Activated CD4-positive, alpha-beta memory T cell treated with anti-CD3 and anti-CD28 coated beads, Interleukin-2, amount 10 ng/mL, durations not matched to agents 7 days and 5 days (primary cell): ENCODE data around the gene POMC. TPM values are rescaled to one million over a fixed set of nuclear protein-coding genes. Genes with fewer than 3 reads are reported as not detected.
A peak's percentile ranks its signal among the peaks of the same experiment; 100 is the strongest.
"Not testable (repeated sequence)": the region's sequence is repeated elsewhere in the genome, so short reads cannot be mapped to it uniquely, and the experiment has no call there.

ENCODE experiments used
- CTCF ChIA-PET: fragments of 350-600 bp; sonication (Branson Sonifier 250); formaldehyde crosslinking; loops from one replicate; lab custom pipeline; 2021; ENCODE audit warnings: antibody characterized with exemption, inconsistent platforms; lab: Charles Lee
- POLR2A ChIA-PET: fragments of 350-600 bp; sonication (Branson Sonifier 250); formaldehyde crosslinking; loops from one replicate; lab custom pipeline; 2021; ENCODE audit warnings: antibody characterized with exemption; lab: Charles Lee
- DNase-seq: peaks from one replicate; pipeline ENCODE4 v3.0.0-alpha.2; 2020
- H3K27ac Mint-ChIP-seq: one replicate; pipeline ENCODE4 v1.8.0; 2021; ENCODE audit warnings: mild to moderate bottlenecking, mixed read lengths
- H3K27me3 Mint-ChIP-seq: one replicate; pipeline ENCODE4 v1.8.0; 2021; ENCODE audit warnings: mixed read lengths
- H3K36me3 Mint-ChIP-seq: one replicate; pipeline ENCODE4 v1.8.0; 2021; ENCODE audit warnings: low read depth, mixed read lengths
- H3K4me1 Mint-ChIP-seq: one replicate; pipeline ENCODE4 v1.8.0; 2021; ENCODE audit warnings: mixed read lengths
- H3K4me3 Mint-ChIP-seq: one replicate; pipeline ENCODE4 v1.8.0; 2021; ENCODE audit warnings: mild to moderate bottlenecking, mixed read lengths
- H3K9me3 Mint-ChIP-seq: one replicate; pipeline ENCODE4 v1.8.0; 2021; ENCODE audit warnings: mixed read lengths
- total RNA-seq, 2 experiments: library from RNA; stranded (reverse); gene quantifications; one replicate each; pipeline ENCODE4 v1.2.3, GENCODE V29; 2021

The POMC gene
- total RNA-seq, result 1 to 10 TPM; 2.7 to 3.0 TPM

GRCh38 chr2:25168256-25169072 is at the start of gene POMC:
TSS of gene POMC (minus strand) at chr2:25168580. CDS start at chr2:25164772, 3,808 bp downstream.
- DNase-seq, result peak; percentile 35
- CTCF ChIA-PET, result interaction anchor here (0.6 to 0.7 kb wide), 2 partner anchors 28 to 49 kb away, joined by 3 read pairs; no protein-coding TSS in a partner anchor
- H3K4me3 Mint-ChIP-seq, result peak within 1 kb of the TSS; percentile 38
- POLR2A ChIA-PET, result no interaction called here
- H3K27ac Mint-ChIP-seq, result no peak within 1 kb of the TSS
- H3K27me3 Mint-ChIP-seq, result peaks cover 70% of the 10 kb centered on the region
- peaks cover 18% of the 10 kb centered on the region for H3K4me1 Mint-ChIP-seq
- H3K36me3 Mint-ChIP-seq, result no peaks in the 10 kb centered on the region
- no peaks in the 10 kb centered on the region for H3K9me3 Mint-ChIP-seq

- no peak overlapping the region for H3K4me3 Mint-ChIP-seq
Observed at GRCh38 chr2:25218100-25218499, 49.7 kb upstream of the POMC start.

GRCh38 chr2:25215948-25216679 is 47.7 kb upstream of the POMC start:
- CTCF ChIA-PET, result interaction anchor here (0.6 to 0.7 kb wide), 2 partner anchors 10 to 15 kb away, joined by 3 to 4 read pairs; no protein-coding TSS in a partner anchor
- Mint-ChIP-seq H3K9me3 (no peaks in the 10 kb centered on the region), H3K4me1 (peaks cover 16% of the 10 kb centered on the region), H3K36me3 (no peaks in the 10 kb centered on the region), H3K27me3 (no peaks in the 10 kb centered on the region), H3K4me3 (peak overlapping the region; percentile 67), H3K27ac (peak overlapping the region; percentile 71)
- POLR2A ChIA-PET, result interaction anchor here (1.1 to 1.2 kb wide), 3 partner anchors 37 to 147 kb away, joined by 3 to 4 read pairs (median 3); no protein-coding TSS in a partner anchor
- DNase-seq, result peak; percentile 87

More at GRCh38 chr2:25218100-25218499, 49.7 kb upstream of the POMC start:
- Mint-ChIP-seq H3K27ac (no peak overlapping the region), H3K4me1 (peaks cover 13% of the 10 kb centered on the region), H3K27me3 (no peaks in the 10 kb centered on the region), H3K9me3 (no peaks in the 10 kb centered on the region), H3K36me3 (no peaks in the 10 kb centered on the region)
- ChIA-PET POLR2A (no interaction called here), CTCF (no interaction called here)
- DNase-seq, result no peak

- ChIA-PET POLR2A (interaction anchor here (1.1 kb wide), 1 partner anchor 37 kb away, joined by 3 read pairs; no protein-coding TSS in a partner anchor), CTCF (interaction anchor here (0.7 kb wide), 1 partner anchor 16 kb away, joined by 3 read pairs; no protein-coding TSS in a partner anchor)
- peak overlapping the region; percentile 65 for H3K4me3 Mint-ChIP-seq
- H3K9me3 Mint-ChIP-seq, result no peaks in the 10 kb centered on the region
- no peak for DNase-seq
- peaks cover 21% of the 10 kb centered on the region for H3K4me1 Mint-ChIP-seq
- peak overlapping the region; percentile 71 for H3K27ac Mint-ChIP-seq
- H3K27me3 Mint-ChIP-seq, result no peaks in the 10 kb centered on the region
- no peaks in the 10 kb centered on the region for H3K36me3 Mint-ChIP-seq
Observed at GRCh38 chr2:25215232-25215631, 46.9 kb upstream of the POMC start.

GRCh38 chr2:25213229-25213628 is 44.8 kb upstream of the POMC start:
- no peak overlapping the region for H3K4me3 Mint-ChIP-seq
- peaks cover 28% of the 10 kb centered on the region for H3K4me1 Mint-ChIP-seq
- H3K36me3 Mint-ChIP-seq, result no peaks in the 10 kb centered on the region
- no peak overlapping the region for H3K27ac Mint-ChIP-seq
- no peaks in the 10 kb centered on the region for H3K9me3 Mint-ChIP-seq
- no peak for DNase-seq
- CTCF ChIA-PET, result no interaction called here
- POLR2A ChIA-PET, result no interaction called here
- no peaks in the 10 kb centered on the region for H3K27me3 Mint-ChIP-seq

GRCh38 chr2:25210923-25211322 is 42.5 kb upstream of the POMC start:
- DNase-seq, POLR2A ChIA-PET, CTCF ChIA-PET, H3K27me3 Mint-ChIP-seq, H3K4me3 Mint-ChIP-seq, H3K36me3 Mint-ChIP-seq, H3K9me3 Mint-ChIP-seq, H3K27ac Mint-ChIP-seq: not testable (repeated sequence)
- peaks cover 24% of the 10 kb centered on the region for H3K4me1 Mint-ChIP-seq

GRCh38 chr2:25207078-25207545 is 38.7 kb upstream of the POMC start:
- no peaks in the 10 kb centered on the region for H3K36me3 Mint-ChIP-seq
- DNase-seq, result no peak
- POLR2A ChIA-PET, result no interaction called here
- H3K27me3 Mint-ChIP-seq, result no peaks in the 10 kb centered on the region
- CTCF ChIA-PET, result interaction anchor here (0.6 to 1.5 kb wide), 2 partner anchors 10 to 372 kb away, joined by 3 to 7 read pairs; no protein-coding TSS in a partner anchor
- no peak overlapping the region for H3K4me3 Mint-ChIP-seq
- H3K27ac Mint-ChIP-seq, result no peak overlapping the region
- H3K4me1 Mint-ChIP-seq, result peaks cover 25% of the 10 kb centered on the region
- no peaks in the 10 kb centered on the region for H3K9me3 Mint-ChIP-seq

GRCh38 chr2:25204190-25204838 is 35.9 kb upstream of the POMC start:
- Mint-ChIP-seq H3K4me3 (no peak overlapping the region), H3K27ac (no peak overlapping the region), H3K36me3 (no peaks in the 10 kb centered on the region), H3K9me3 (no peaks in the 10 kb centered on the region), H3K27me3 (peaks cover 2% of the 10 kb centered on the region), H3K4me1 (peaks cover 10% of the 10 kb centered on the region)
- CTCF ChIA-PET, result no interaction called here
- POLR2A ChIA-PET, result no interaction called here
- DNase-seq, result no peak

- H3K27ac Mint-ChIP-seq, result no peak overlapping the region
- H3K4me1 Mint-ChIP-seq, result peaks cover 8% of the 10 kb centered on the region
- POLR2A ChIA-PET, result no interaction called here
- no peaks in the 10 kb centered on the region for H3K36me3 Mint-ChIP-seq
- no peaks in the 10 kb centered on the region for H3K9me3 Mint-ChIP-seq
- DNase-seq, result no peak
- peaks cover 12% of the 10 kb centered on the region for H3K27me3 Mint-ChIP-seq
- CTCF ChIA-PET, result no interaction called here
- H3K4me3 Mint-ChIP-seq, result no peak overlapping the region
Observed at GRCh38 chr2:25202275-25202674, 33.9 kb upstream of the POMC start.

GRCh38 chr2:25201794-25202193 is 33.4 kb upstream of the POMC start:
- H3K27ac Mint-ChIP-seq, result no peak overlapping the region

GRCh38 chr2:25201265-25201664 is 32.9 kb upstream of the POMC start:
- no peak overlapping the region for H3K4me3 Mint-ChIP-seq
- ChIA-PET CTCF (no interaction called here), POLR2A (no interaction called here)
- DNase-seq, result no peak
- H3K4me1 Mint-ChIP-seq, result peaks cover 8% of the 10 kb centered on the region
- H3K36me3 Mint-ChIP-seq, result no peaks in the 10 kb centered on the region
- H3K27me3 Mint-ChIP-seq, result peaks cover 12% of the 10 kb centered on the region
- no peaks in the 10 kb centered on the region for H3K9me3 Mint-ChIP-seq
- H3K27ac Mint-ChIP-seq, result no peak overlapping the region

More at GRCh38 chr2:25201794-25202193, 33.4 kb upstream of the POMC start:
- CTCF ChIA-PET, result no interaction called here
- Mint-ChIP-seq H3K4me1 (peaks cover 8% of the 10 kb centered on the region), H3K4me3 (no peak overlapping the region), H3K9me3 (no peaks in the 10 kb centered on the region), H3K36me3 (no peaks in the 10 kb centered on the region), H3K27me3 (peaks cover 12% of the 10 kb centered on the region)
- no peak for DNase-seq
- POLR2A ChIA-PET, result no interaction called here

GRCh38 chr2:25198576-25198975 is 30.2 kb upstream of the POMC start:
- POLR2A ChIA-PET, result no interaction called here
- CTCF ChIA-PET, result no interaction called here
- Mint-ChIP-seq H3K9me3 (no peaks in the 10 kb centered on the region), H3K36me3 (no peaks in the 10 kb centered on the region), H3K27me3 (peaks cover 12% of the 10 kb centered on the region), H3K27ac (no peak overlapping the region), H3K4me3 (no peak overlapping the region), H3K4me1 (peaks cover 8% of the 10 kb centered on the region)
- no peak for DNase-seq
